Tibial artery (tissue), 4 donors: ENCODE measurements around the gene TTC31.
"Not testable (repeated sequence)": the region's sequence is repeated elsewhere in the genome, so short reads cannot be mapped to it uniquely, and the experiment has no call there.

Experiments
- DNase-seq, 2 donors: peaks; one replicate each; pipeline ENCODE4 v3.0.0-alpha.2; 2019
- H3K27ac ChIP-seq, 2 donors: fragments of 200-600 bp; sonication (generic) in 1 of 2; 1 replicate in 1 of 2; 2 replicates in 1 of 2; pipeline ENCODE4 v1.5.1; 2018 to 2019; ENCODE audit warnings: mild to moderate bottlenecking in 1 of 2
- H3K27me3 ChIP-seq, 2 donors: fragments of 200-600 bp; sonication (generic) in 1 of 2; one replicate each; pipeline versions ENCODE4 v1.5.1 to v1.6.0; 2016 to 2019
- H3K36me3 ChIP-seq, 3 donors: fragments of 200-600 bp; sonication (generic) in 2 of 3; one replicate each; pipeline ENCODE4 v1.5.1; 2016 to 2019; ENCODE audit warnings: mild to moderate bottlenecking in 2 of 3
- H3K4me1 ChIP-seq, 4 donors: fragments of 200-600 bp; sonication (generic) in 2 of 4; 1 replicate in 3 of 4; 2 replicates in 1 of 4; pipeline ENCODE4 v1.5.1; 2016 to 2019
- H3K4me3 ChIP-seq, 2 donors: fragments of 200-600 bp; sonication (generic) in 1 of 2; 1 replicate in 1 of 2; 2 replicates in 1 of 2; pipeline ENCODE4 v1.5.1; 2018 to 2019; ENCODE audit warnings: mild to moderate bottlenecking in 2 of 2
- H3K9me3 ChIP-seq, 3 donors: fragments of 200-600 bp; sonication (generic) in 1 of 3; one replicate each; pipeline ENCODE4 v1.5.1; 2016 to 2019
- CTCF ChIP-seq, 2 experiments: fragments of 200-600 bp in 1 of 2; fragments of 450-650 bp in 1 of 2; IDR thresholded peaks; one replicate each; pipeline ENCODE4 v1.5.1; 2017 to 2019; ENCODE audit warnings: antibody characterized with exemption in 2 of 2, mild to moderate bottlenecking in 1 of 2, moderate library complexity in 1 of 2
- intact Hi-C: fragments of 100-400 bp; cut with DNase I; formaldehyde crosslinking; loops from one replicate; pipeline ENCODE4 v1.15.0; 2023; ENCODE audit warnings: low total_unique reads

TTC31 gene

DNA sequence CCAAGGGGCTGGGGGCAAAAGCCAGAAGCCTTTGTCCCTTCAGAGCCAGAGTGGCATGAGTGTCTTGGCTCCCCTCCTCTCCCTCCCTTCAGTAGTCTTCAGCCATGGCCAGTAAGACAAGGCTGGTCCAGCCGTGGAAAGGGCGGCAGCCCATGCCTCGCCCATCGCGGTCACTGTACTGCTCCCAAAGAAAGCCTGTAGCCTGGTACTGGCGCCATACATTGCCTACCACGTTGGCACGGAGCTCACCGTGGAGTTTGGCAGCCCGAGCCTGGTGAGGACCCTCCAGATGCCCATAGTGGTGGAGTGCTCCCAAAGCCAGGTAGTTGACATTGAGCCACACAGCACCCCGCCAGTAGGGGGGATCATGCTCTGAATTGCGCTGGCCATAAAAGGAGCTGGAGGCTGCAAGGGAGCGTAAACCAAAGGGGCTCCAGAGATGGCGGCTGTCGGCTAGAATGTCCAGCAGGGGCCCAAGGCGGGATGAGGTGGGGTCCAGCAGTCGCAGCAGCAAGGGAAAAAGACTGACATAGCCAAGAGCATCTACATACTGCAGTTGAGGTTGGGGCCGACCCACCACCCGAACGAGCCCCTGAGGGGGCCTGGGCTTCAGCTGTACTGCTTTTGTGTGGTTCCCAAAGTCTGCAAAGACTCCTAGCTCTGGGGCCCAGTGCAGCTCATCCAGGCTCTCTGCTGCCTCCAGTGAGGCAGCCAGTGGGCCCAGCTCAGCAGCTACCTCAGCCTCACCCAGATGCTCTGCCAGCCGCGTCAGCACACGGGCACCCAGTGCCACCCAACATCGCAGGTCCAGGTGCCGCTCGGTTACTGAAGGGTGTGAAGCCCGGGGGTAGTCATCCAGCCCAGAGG lies 21.5 kb upstream of the TTC31 start:
- intact Hi-C loops = no loop called here
- no peaks in the 10 kb centered on the region for H3K9me3 ChIP-seq
- no peak for DNase-seq
- H3K4me1 ChIP-seq = peaks cover 0 to 40% (median 36%) of the 10 kb centered on the region in 4 donors
- no peak overlapping the region for H3K27ac ChIP-seq
- no peaks in the 10 kb centered on the region for H3K27me3 ChIP-seq
- TF ChIP-seq CTCF (IDR thresholded peaks at IDR 0.05) = no peak
- H3K4me3 ChIP-seq = no peak overlapping the region
- H3K36me3 ChIP-seq = peaks cover 0 to 27% (median 10%) of the 10 kb centered on the region in 3 donors

GRCh38 chr2:74462054-74462785 lies 20.7 kb upstream of the TTC31 start:
- Histone ChIP-seq H3K27ac (no peak overlapping the region), H3K4me1 (peaks cover 0 to 33% (median 28%) of the 10 kb centered on the region in 4 donors), H3K4me3 (no peak overlapping the region), H3K36me3 (peaks cover 0 to 27% (median 10%) of the 10 kb centered on the region in 3 donors), H3K27me3 (no peaks in the 10 kb centered on the region), H3K9me3 (no peaks in the 10 kb centered on the region)
- intact Hi-C loops = no loop called here
- no peak for DNase-seq
- no peak for TF ChIP-seq CTCF (IDR thresholded peaks at IDR 0.05)

DNA sequence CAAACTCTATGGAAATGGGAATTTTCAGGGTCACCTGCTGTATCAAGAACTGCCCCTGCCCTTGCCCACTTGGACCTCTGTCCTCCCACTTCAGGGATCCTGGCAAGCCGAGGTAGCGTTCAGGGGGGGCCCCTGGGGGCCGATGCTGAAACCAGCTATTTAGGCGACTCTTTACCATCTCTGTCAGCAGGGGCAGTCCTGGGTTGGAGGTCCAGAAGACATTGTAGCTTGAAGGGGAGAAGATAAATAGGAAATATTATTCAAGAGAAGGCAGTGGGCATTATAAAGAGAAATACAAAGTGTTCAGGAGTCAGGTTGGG lies 20.1 kb upstream of the TTC31 start:
- intact Hi-C loops = no loop called here
- Histone ChIP-seq H3K4me3 (no peak overlapping the region), H3K36me3 (peaks cover 0 to 27% (median 10%) of the 10 kb centered on the region in 3 donors), H3K4me1 (peaks cover 0 to 32% (median 27%) of the 10 kb centered on the region in 4 donors), H3K9me3 (no peaks in the 10 kb centered on the region), H3K27me3 (no peaks in the 10 kb centered on the region), H3K27ac (no peak overlapping the region)
- TF ChIP-seq CTCF (IDR thresholded peaks at IDR 0.05) = no peak
- no peak for DNase-seq

- intact Hi-C loops = no loop called here
- H3K27ac ChIP-seq = peak overlapping the region; percentile 81 to 88
- no peak for DNase-seq
- peaks cover 0 to 23% (median 18%) of the 10 kb centered on the region in 4 donors for H3K4me1 ChIP-seq
- H3K9me3 ChIP-seq = no peaks in the 10 kb centered on the region
- H3K4me3 ChIP-seq = peak overlapping the region; percentile 63 to 79
- H3K27me3 ChIP-seq = no peaks in the 10 kb centered on the region
- TF ChIP-seq CTCF (IDR thresholded peaks at IDR 0.05) = no peak
- peaks cover 0 to 27% (median 10%) of the 10 kb centered on the region in 3 donors for H3K36me3 ChIP-seq
Measured at GRCh38 chr2:74464406-74464805, 18.5 kb upstream of the TTC31 start.

DNA sequence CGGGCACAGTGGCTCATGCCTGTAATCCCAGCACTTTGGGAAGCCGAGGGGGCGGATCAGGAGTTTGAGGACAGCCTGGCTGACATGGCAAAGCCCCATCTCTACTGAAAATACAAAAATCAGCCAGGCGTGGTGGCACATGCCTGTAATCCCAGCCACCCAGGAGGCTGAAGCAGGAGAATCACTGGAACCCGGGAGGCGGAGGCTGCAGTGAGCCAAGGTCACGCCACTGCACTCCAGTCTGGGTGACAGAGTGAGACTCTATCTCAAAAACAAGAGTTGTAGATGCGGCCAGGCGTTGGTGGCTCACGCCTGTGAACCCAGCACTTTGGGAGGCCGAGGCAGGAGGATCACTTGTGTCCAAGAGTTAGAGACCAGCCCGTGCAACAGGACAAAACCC lies 12.1 kb upstream of the TTC31 start:
- intact Hi-C loops, H3K27me3 ChIP-seq, H3K9me3 ChIP-seq, H3K4me3 ChIP-seq, DNase-seq, H3K27ac ChIP-seq: not testable (repeated sequence)
- Histone ChIP-seq H3K36me3 (peaks cover 13 to 22% (median 15%) of the 10 kb centered on the region in 3 donors), H3K4me1 (peaks cover 0 to 32% (median 20%) of the 10 kb centered on the region in 4 donors)
